Measurements from ENCODE around the gene CDK6.

- no peak for TF ChIP-seq CTCF (IDR thresholded peaks at IDR 0.05)
- no peak for TF ChIP-seq POLR2A (IDR thresholded peaks at IDR 0.05)
- no peak for TF ChIP-seq POLR2AphosphoS5 (IDR thresholded peaks at IDR 0.05)
- no peak for TF ChIP-seq EP300 (IDR thresholded peaks at IDR 0.05)
These were observed 210.0 kb downstream of the CDK6 start for GRCh38 chr7:92626281-92626809.
